GM12878 (cell line): ENCODE results near the gene PTPRM. TPM values are rescaled to one million over a fixed set of nuclear protein-coding genes. Genes with fewer than 3 reads are reported as not detected.

Experiments
- ATAC-seq: fragments of 200-7000 bp; cut with Tn5 transposase; 3 replicates; pipeline ENCODE4 v1.9.1; 2020; ENCODE audit warnings: mild to moderate bottlenecking, moderate library complexity
- BruUV-seq: library from RNA; stranded (reverse); fragments of 400-500 nt; replicated peaks from 2 replicates; lab custom pipeline; 2021; lab: Mats Ljungman, UMichigan
- CTCF ChIA-PET: fragments of 300-600 bp; sonication (Branson Sonifier 250); formaldehyde crosslinking; extraction: SDS; loops from one replicate; lab custom pipeline; 2021; ENCODE audit warnings: inconsistent platforms; lab: Yijun Ruan, JAX
- POLR2A ChIA-PET: fragments of 350-600 bp; formaldehyde crosslinking; extraction: SDS; loops from one replicate; lab custom pipeline; 2021; ENCODE audit warnings: inconsistent platforms; lab: Charles Lee
- RAD21 ChIA-PET: fragments of 300-600 bp; sonication (Branson Sonifier 250); formaldehyde crosslinking; loops from one replicate; lab custom pipeline; 2023; ENCODE audit warnings: antibody characterized with exemption; ENCODE audit not compliant: unreplicated experiment; lab: Charles Lee
- SMC1A ChIA-PET: fragments of 300-600 bp; sonication (Branson Sonifier 250); formaldehyde crosslinking; loops from one replicate; lab custom pipeline; 2023; ENCODE audit not compliant: unreplicated experiment, uncharacterized antibody; lab: Charles Lee
- DNase-seq: peaks from one replicate; pipeline ENCODE4 v3.0.0-alpha.2; 2011; ENCODE audit warnings: low read depth, low spot score
- FAIRE-seq: peaks from 3 replicates; lab custom pipeline; 2011; peaks lifted over from hg19 to GRCh38; lab: Jason Lieb, UNC
- H2AFZ ChIP-seq: 2 replicates; pipeline ENCODE4 v1.6.0; 2011; ENCODE audit warnings: low read depth, low read length, control low read depth; ENCODE audit not compliant: control insufficient read depth
- H3K27ac ChIP-seq: 2 replicates; pipeline ENCODE4 v1.5.1; 2011; ENCODE audit warnings: control low read depth; ENCODE audit not compliant: control insufficient read depth, insufficient read depth
- H3K27me3 ChIP-seq, 2 experiments: replicated peaks in 1 of 2; 2 replicates each; pipeline versions ENCODE4 v1.6.0 to v1.6.1; 2011; ENCODE audit warnings: low read length in 1 of 2; ENCODE audit not compliant: control insufficient read depth in 2 of 2, insufficient read depth in 2 of 2
- H3K36me3 ChIP-seq, 2 experiments: 2 replicates each; pipeline ENCODE4 v1.5.1; 2011; ENCODE audit warnings: low read length in 1 of 2; ENCODE audit not compliant: control insufficient read depth in 2 of 2, insufficient read depth in 2 of 2
- H3K4me1 ChIP-seq: 2 replicates; pipeline ENCODE4 v1.6.1; 2011; ENCODE audit warnings: mild to moderate bottlenecking, low read length, moderate library complexity, mixed read lengths; ENCODE audit not compliant: control insufficient read depth, insufficient read depth
- H3K4me2 ChIP-seq: 2 replicates; pipeline ENCODE4 v1.6.0; 2011; ENCODE audit warnings: control low read depth; ENCODE audit not compliant: control insufficient read depth, insufficient read depth
- H3K4me3 ChIP-seq: fragments of 200-600 bp; sonication (generic); 2 replicates; pipeline ENCODE4 v1.5.1; 2016
- H3K79me2 ChIP-seq: 2 replicates; pipeline ENCODE4 v1.6.0; 2011; ENCODE audit warnings: low read length; ENCODE audit not compliant: control insufficient read depth, insufficient read depth
- H3K9ac ChIP-seq: 2 replicates; pipeline ENCODE4 v1.8.0; 2011; ENCODE audit warnings: low read length, control low read depth, mixed read lengths; ENCODE audit not compliant: control insufficient read depth, insufficient read depth
- H3K9me3 ChIP-seq: replicated peaks from 3 replicates; pipeline ENCODE4 v1.5.1; 2011; ENCODE audit warnings: mild to moderate bottlenecking, low read length; ENCODE audit not compliant: control insufficient read depth, insufficient read depth
- H4K20me1 ChIP-seq: 2 replicates; pipeline ENCODE4 v1.6.0; 2011; ENCODE audit not compliant: control insufficient read depth, insufficient read depth
- CBX5 ChIP-seq: sonication (generic); IDR thresholded peaks from 2 replicates; pipeline ENCODE4 v1.6.1; 2016; ENCODE audit warnings: low read depth, moderate library complexity, mild to moderate bottlenecking, inconsistent platforms
- CEBPB ChIP-seq, 2 experiments: fragments of 150-350 bp in 1 of 2; IDR thresholded peaks; 2 replicates each; pipeline ENCODE4 v1.6.1; 2012 to 2014; ENCODE audit warnings: low read depth in 2 of 2, low read length in 2 of 2, borderline replicate concordance in 1 of 2, inconsistent platforms in 1 of 2
- EZH2 ChIP-seq: IDR thresholded peaks from 2 replicates; pipeline ENCODE4 v1.6.1; 2012; ENCODE audit warnings: low read depth, mild to moderate bottlenecking, control low read depth, inconsistent platforms, low read length, borderline replicate concordance; ENCODE audit not compliant: control insufficient read depth
- FOXM1 ChIP-seq: IDR thresholded peaks from 2 replicates; pipeline ENCODE4 v1.6.1; 2012; ENCODE audit warnings: low read depth, mild to moderate bottlenecking, inconsistent platforms, low read length, moderate library complexity
- GATAD2B ChIP-seq: fragments of 450-650 bp; conservative IDR thresholded peaks from 2 replicates; pipeline ENCODE4 v1.6.1; 2017; ENCODE audit warnings: low read depth, mild to moderate bottlenecking, moderate library complexity
- HDGF ChIP-seq: fragments of 450-650 bp; IDR thresholded peaks from 2 replicates; pipeline ENCODE4 v1.6.1; 2016; ENCODE audit warnings: antibody characterized with exemption
- IKZF2 ChIP-seq, 2 experiments: fragments of 450-650 bp; IDR thresholded peaks; 2 replicates each; pipeline ENCODE4 v1.6.1; 2017; ENCODE audit warnings: mild to moderate bottlenecking in 2 of 2, moderate library complexity in 2 of 2
- IRF5 ChIP-seq: fragments of 450-650 bp; IDR thresholded peaks from 2 replicates; pipeline ENCODE4 v1.6.1; 2017; ENCODE audit warnings: borderline replicate concordance
- KLF5 ChIP-seq: fragments of 450-650 bp; IDR thresholded peaks from 2 replicates; pipeline ENCODE4 v1.6.1; 2014; ENCODE audit warnings: mild to moderate bottlenecking; ENCODE audit not compliant: partially characterized antibody
- NR2C2 ChIP-seq: IDR thresholded peaks from 2 replicates; pipeline ENCODE4 v1.6.1; 2011; ENCODE audit warnings: borderline replicate concordance, low read depth; ENCODE audit not compliant: control insufficient read depth, insufficient read length
- POLR2AphosphoS5 ChIP-seq: IDR thresholded peaks from 2 replicates; pipeline ENCODE4 v1.6.1; 2011; ENCODE audit warnings: mild to moderate bottlenecking, low read length, inconsistent platforms
- RAD51 ChIP-seq: fragments of 450-650 bp; IDR thresholded peaks from 2 replicates; pipeline ENCODE4 v1.6.1; 2016; ENCODE audit warnings: moderate library complexity, mild to moderate bottlenecking, inconsistent platforms
- RUNX3 ChIP-seq: IDR thresholded peaks from 2 replicates; pipeline ENCODE4 v1.6.1; 2012; ENCODE audit warnings: low read length, inconsistent platforms
- SKIL ChIP-seq: fragments of 450-650 bp; IDR thresholded peaks from 2 replicates; pipeline ENCODE4 v1.6.1; 2017; ENCODE audit warnings: mild to moderate bottlenecking, low read depth, inconsistent platforms; ENCODE audit not compliant: poor library complexity, severe bottlenecking
- SUZ12 ChIP-seq: fragments of 200-600 bp; sonication (generic); IDR thresholded peaks from one replicate; pipeline ENCODE4 v1.6.1; 2018; ENCODE audit warnings: antibody characterized with exemption, mild to moderate bottlenecking; ENCODE audit not compliant: unreplicated experiment
- ZBTB4 ChIP-seq: fragments of 450-650 bp; formaldehyde crosslinking; IDR thresholded peaks from 2 replicates; pipeline ENCODE4 v1.4.0; 2022; ENCODE audit warnings: mild to moderate bottlenecking, moderate library complexity
- ZNF207 ChIP-seq: fragments of 450-650 bp; IDR thresholded peaks from 2 replicates; pipeline ENCODE4 v1.6.1; 2014; ENCODE audit warnings: antibody characterized with exemption, mild to moderate bottlenecking, borderline replicate concordance
- ZZZ3 ChIP-seq: IDR thresholded peaks from 2 replicates; pipeline ENCODE4 v1.6.1; 2011; ENCODE audit warnings: low read depth; ENCODE audit not compliant: control insufficient read depth, insufficient read length
- WGBS: methylation state at CpG from one replicate; pipeline ENCODE4 v1.1.6; 2016; ENCODE audit warnings: low lambda C conversion rate; ENCODE audit not compliant: insufficient replicate concordance, insufficient coverage; ENCODE audit errors: missing lambda C conversion rate; 5-methylcytosine and 5-hydroxymethylcytosine counted together
- in situ Hi-C: fragments of 300-500 bp; cut with MboI; formaldehyde crosslinking; loops from 9 replicates; pipeline ENCODE4 v1.14.3; 2018; ENCODE audit warnings: mixed read lengths
- intact Hi-C: fragments of 100-400 bp; cut with micrococcal nuclease; formaldehyde crosslinking; loops from one replicate; pipeline ENCODE4 v1.14.2; 2022; ENCODE audit not compliant: unreplicated experiment
- polyA plus RNA-seq, 11 experiments: library from polyadenylated mRNA; depleted of rRNA in 4 of 11; unstranded in 6 of 11; stranded (reverse) in 5 of 11; fragments of >200 nt; fragmentation: Nextera tagmentation in 4 of 11; fragmentation: Illumina TruSeq in 1 of 11; extraction: Ambion mirVana in 4 of 11; extraction: Trizol in 1 of 11; gene quantifications; 1 replicate in 1 of 11; 2 replicates in 10 of 11; pipeline versions ENCODE4 v1.2.1 to v1.2.3, GENCODE V29; 2011 to 2016; ENCODE audit warnings: inconsistent platforms in 2 of 11, missing spikeins in 2 of 11, low read depth in 1 of 11
- total RNA-seq, 4 experiments: library from RNA; depleted of rRNA in 3 of 4; stranded (reverse); fragments of >200 nt in 3 of 4; fragmentation: Illumina TruSeq in 1 of 4; extraction: Trizol in 1 of 4; gene quantifications; 2 replicates each; pipeline versions ENCODE4 v1.2.1 to v1.2.3, GENCODE V29; 2013 to 2021

Gene PTPRM
- total and polyA plus RNA-seq, 10 of the 15 experiments (the other 5 are each of a cell fraction or from before 2014, with no cell fraction given): 0.07 to 22.6 (median 0.60) TPM

- TF ChIP-seq SUZ12: no peak
- no peak for TF ChIP-seq HDGF
- TF ChIP-seq ZBTB4 (CRISPR knock-in tag): no peak
- no peak for TF ChIP-seq NR2C2
- no peak for TF ChIP-seq RUNX3
Measured at GRCh38 chr18:7725473-7725872, 158.4 kb downstream of the PTPRM start (continued).

- H3K4me1 ChIP-seq: no peaks in the 10 kb centered on the region
- RAD21 ChIA-PET: no interaction called here
- H3K79me2 ChIP-seq: no peaks in the 10 kb centered on the region
- no peak overlapping the region for H2AFZ ChIP-seq
- SMC1A ChIA-PET: no interaction called here
- 36% methylated on average over 10 of the region's 10 CpGs for WGBS
- no peak for FAIRE-seq
- POLR2A ChIA-PET: no interaction called here
- no peak overlapping the region for H3K9ac ChIP-seq
- intact Hi-C loops: no loop called here
- no peaks in the 10 kb centered on the region for H4K20me1 ChIP-seq
- H3K4me2 ChIP-seq: no peak overlapping the region
- ATAC-seq: no peak
- H3K36me3 ChIP-seq: no peaks in the 10 kb centered on the region
- no peaks in the 10 kb centered on the region for H3K27me3 ChIP-seq
- in situ Hi-C loops: no loop called here
- CTCF ChIA-PET: no interaction called here
- H3K4me3 ChIP-seq: no peak overlapping the region
- BruUV-seq: no TSS peak
- no peaks in the 10 kb centered on the region; the same call in 2 of the 3 replicates for H3K9me3 ChIP-seq
- H3K27ac ChIP-seq: no peak overlapping the region
- no peak for TF ChIP-seq EZH2
- TF ChIP-seq ZNF207: no peak
- TF ChIP-seq RAD51: no peak
- TF ChIP-seq GATAD2B: no peak
- TF ChIP-seq IKZF2 (IDR thresholded peaks at IDR 0.05): no peak
- TF ChIP-seq FOXM1: no peak
- no peak for TF ChIP-seq CBX5
- no peak for TF ChIP-seq IRF5
- no peak for TF ChIP-seq KLF5
- no peak for TF ChIP-seq ZZZ3
- TF ChIP-seq SKIL: no peak
- no peak for TF ChIP-seq CEBPB (IDR thresholded peaks at IDR 0.05; ENCODE audit: borderline replicate concordance in 1 of 2, low read depth in 2 of 2, low read length in 2 of 2)
- TF ChIP-seq POLR2AphosphoS5: no peak
- DNase-seq: no peak
Measured at GRCh38 chr18:7725897-7726296, 158.8 kb downstream of the PTPRM start.
